Epithelial cell of esophagus (primary cell): ENCODE results near the gene C17orf114.

Experiments used
- DNase-seq: peaks from one replicate; pipeline ENCODE4 v3.0.0; 2010; ENCODE audit warnings: low read depth
- H3K4me3 ChIP-seq: 2 replicates; pipeline ENCODE4 v1.5.1; 2011; ENCODE audit warnings: mild to moderate bottlenecking, low read length, control low read depth
- TF ChIP-seq, protein P1 (sequence below): IDR thresholded peaks from 2 replicates; pipeline ENCODE4 v1.5.1; 2011; ENCODE audit warnings: low read depth, mild to moderate bottlenecking, low read length, control low read depth, inconsistent platforms; ENCODE audit not compliant: insufficient read depth; ENCODE audit errors: missing control alignments

C17orf114 gene

DNA sequence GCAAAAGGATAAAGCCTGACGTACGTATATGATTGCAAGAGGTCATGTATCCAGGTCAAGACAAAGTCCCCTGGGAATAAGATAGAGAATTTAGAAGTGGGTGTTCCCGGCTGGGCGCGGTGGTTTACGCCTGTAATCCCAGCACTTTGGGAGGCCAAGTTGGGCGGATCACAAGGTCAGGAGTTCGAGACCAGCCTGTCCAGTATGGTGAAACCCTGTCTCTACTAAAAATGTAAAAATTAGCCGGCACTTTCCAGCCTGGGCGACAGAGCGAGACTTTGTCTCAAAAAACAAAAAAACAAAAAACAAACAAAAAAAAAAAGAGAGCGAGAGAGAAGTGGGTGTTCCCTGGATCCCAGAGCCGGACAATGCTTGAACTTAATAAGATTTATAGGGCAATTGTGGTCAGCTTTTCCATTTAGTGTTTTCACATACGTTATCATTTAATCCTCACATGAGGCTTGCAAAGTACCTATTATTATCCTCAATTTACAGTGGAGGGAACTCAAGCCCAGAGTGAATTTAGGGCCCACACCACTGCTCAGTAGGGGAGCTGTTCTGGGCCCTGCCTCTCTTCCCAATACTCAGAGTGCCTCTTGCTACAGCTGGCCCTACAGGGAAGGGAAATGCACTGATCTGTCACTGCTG lies 13.8 kb downstream of the C17orf114 start:
- DNase-seq, result no peak
- TF ChIP-seq, protein P1, sequence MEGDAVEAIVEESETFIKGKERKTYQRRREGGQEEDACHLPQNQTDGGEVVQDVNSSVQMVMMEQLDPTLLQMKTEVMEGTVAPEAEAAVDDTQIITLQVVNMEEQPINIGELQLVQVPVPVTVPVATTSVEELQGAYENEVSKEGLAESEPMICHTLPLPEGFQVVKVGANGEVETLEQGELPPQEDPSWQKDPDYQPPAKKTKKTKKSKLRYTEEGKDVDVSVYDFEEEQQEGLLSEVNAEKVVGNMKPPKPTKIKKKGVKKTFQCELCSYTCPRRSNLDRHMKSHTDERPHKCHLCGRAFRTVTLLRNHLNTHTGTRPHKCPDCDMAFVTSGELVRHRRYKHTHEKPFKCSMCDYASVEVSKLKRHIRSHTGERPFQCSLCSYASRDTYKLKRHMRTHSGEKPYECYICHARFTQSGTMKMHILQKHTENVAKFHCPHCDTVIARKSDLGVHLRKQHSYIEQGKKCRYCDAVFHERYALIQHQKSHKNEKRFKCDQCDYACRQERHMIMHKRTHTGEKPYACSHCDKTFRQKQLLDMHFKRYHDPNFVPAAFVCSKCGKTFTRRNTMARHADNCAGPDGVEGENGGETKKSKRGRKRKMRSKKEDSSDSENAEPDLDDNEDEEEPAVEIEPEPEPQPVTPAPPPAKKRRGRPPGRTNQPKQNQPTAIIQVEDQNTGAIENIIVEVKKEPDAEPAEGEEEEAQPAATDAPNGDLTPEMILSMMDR, result no peak
- H3K4me3 ChIP-seq, result peak overlapping the region; percentile 77

DNA sequence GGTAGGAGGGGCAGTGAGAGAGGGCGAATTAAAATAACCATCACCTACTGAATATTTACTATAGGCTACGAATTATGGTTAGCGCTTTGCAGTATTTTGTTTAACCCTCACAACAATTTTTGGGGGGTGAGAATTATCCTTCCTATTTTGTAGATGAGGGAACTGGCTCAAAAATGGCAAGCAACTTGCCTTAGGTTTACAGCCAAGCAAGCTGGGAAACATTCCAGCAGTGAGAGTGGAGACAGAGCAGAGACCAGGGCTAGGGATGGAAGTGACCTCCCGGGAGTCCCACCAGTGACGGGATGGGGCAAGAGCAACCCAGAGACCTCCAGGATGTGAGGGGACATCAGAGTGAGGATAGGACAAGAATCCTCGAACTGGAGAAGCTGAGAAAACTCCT lies 15.6 kb downstream of the C17orf114 start:
- no peak overlapping the region for H3K4me3 ChIP-seq
- TF ChIP-seq, protein P1, result no peak
- no peak for DNase-seq

DNA sequence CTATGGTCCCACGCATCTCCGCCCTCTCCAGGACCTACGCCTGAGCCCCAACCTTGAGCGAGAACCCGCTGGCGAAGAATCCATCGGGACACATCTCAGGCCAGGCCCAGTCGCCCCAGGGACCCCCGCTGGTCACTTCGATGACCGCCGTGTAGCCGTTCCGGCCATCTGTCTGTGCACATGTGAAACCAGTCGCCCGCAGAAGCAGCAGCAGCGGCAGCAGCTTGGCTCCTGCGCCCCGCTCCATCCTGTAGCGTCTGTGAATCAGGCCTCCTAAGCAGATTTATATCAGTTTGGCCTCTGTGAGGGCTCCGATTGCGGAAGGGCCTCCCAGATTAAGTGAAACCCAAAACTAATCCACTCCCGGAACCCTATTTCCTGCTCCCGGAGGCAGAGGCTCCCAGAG lies 16.0 kb downstream of the C17orf114 start, which contains the start of gene VMO1:
TSS of gene VMO1 (minus strand) at position 259 of the 406 bp plus-strand sequence. CDS start at position 247, 12 bp downstream.
- DNase-seq, result peak; percentile 18
- H3K4me3 ChIP-seq, result no peak within 1 kb of the TSS
- TF ChIP-seq, protein P1, result no peak

DNA sequence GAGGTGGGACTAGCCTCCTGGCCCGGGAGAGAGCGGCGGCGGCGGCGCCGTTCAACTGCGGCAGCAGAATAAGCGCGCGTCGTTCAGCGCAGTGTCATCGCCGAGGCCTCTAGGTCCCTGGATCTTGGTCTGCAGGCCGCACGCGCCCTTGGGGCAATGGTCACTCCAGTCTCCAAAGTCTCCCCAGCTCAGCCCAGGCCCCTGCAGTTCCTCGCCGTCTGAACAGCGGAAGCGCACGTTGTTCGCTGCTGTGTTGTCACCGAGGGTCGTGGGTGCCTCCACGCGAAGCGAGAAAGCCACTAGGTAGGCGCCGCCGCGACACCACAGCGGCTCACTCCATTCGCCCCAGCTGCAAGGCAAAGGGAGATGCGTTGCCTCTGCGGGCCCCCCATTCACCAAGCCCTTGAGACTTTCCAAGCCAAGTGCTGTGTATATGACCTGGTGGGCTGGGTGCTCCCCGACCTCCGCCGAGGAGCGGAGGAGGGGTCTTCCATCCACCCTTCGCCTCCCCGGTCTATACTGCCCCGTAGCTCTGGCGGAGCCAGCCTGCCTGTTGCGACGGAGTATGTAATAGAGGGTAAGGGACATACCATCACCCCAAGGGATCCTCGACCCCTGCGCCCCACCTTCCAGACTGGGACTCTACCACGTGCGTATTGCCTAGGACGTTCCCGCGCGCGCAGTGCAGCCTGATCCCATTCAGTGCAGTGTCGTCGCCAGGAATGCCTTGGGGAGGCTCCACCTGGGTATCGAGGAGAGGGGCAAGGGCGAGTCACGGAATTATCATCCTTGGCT lies 16.6 kb downstream of the C17orf114 start:
- H3K4me3 ChIP-seq, result no peak overlapping the region
- DNase-seq, result no peak
- TF ChIP-seq, protein P1, result no peak

DNA sequence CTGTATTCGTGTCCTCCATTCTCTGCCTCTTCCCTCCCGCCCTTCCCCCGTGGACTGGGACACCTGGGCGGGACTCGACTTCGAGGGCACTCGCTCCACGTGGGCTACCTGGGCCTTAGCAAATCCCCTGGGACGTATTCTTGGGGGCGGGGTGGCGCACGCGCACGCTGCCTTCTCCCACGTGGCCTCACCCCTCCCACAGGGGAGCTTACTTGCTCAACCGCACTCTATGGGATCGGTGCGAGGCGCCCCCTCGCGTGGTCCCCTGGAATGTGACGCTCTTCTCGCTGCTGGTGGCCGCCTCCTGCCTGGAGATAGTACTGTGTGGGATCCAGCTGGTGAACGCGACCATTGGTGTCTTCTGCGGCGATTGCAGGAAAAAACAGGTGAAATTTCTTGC lies 19.5 kb downstream of the C17orf114 start:
- TF ChIP-seq, protein P1, result no peak
- no peak overlapping the region for H3K4me3 ChIP-seq
- no peak for DNase-seq

DNA sequence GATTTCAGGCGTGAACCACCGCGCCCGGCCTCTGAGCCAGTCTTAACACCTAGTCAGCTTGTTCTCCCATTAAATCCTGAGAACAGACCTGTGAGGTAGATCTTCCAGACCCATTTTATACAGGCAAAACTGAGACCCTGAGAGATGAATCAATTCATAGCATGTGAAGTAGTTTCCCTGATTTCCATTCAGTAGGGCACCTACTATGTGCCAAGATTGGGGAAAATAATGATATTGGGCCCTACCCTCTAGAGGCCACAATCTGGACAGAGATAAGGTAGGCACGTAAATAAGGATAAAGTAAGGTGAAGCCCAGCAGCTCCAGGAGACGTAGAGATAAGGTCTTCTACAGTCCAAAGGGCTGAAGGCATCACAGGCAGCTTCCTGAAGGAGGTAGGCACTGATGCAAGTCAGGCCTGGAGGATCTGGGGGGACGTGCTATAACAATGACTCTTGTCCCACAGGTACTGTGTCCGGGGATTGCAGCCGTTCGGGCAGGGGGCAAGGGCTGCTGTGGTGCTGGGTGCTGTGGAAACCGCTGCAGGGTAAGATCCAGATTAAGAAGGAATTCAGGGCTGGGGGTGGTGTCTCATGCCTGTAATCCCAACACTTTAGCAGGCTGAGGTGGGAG lies 21.7 kb downstream of the C17orf114 start:
- H3K4me3 ChIP-seq, result no peak overlapping the region
- TF ChIP-seq, protein P1, result no peak
- DNase-seq, result no peak
